Upper lobe of right lung (tissue), 1 donor: Measurements from ENCODE around the gene MCUR1. TPM values are rescaled to one million over a fixed set of nuclear protein-coding genes. Genes with fewer than 3 reads are reported as not detected.

Source experiments
- ATAC-seq: fragments of 200-7000 bp; cut with Tn5 transposase; one replicate; pipeline ENCODE4 v1.9.1; 2020; ENCODE audit warnings: mild to moderate bottlenecking, moderate library complexity
- DNase-seq: peaks from one replicate; pipeline ENCODE4 v3.0.0-alpha.2; 2020
- H3K27ac ChIP-seq: fragments of 200-600 bp; one replicate; pipeline ENCODE4 v1.8.0; 2022
- H3K27me3 ChIP-seq: fragments of 200-600 bp; one replicate; pipeline ENCODE4 v1.8.0; 2022; ENCODE audit warnings: mild to moderate bottlenecking
- H3K36me3 ChIP-seq: fragments of 200-600 bp; one replicate; pipeline ENCODE4 v1.8.0; 2022
- H3K4me1 ChIP-seq: fragments of 200-600 bp; one replicate; pipeline ENCODE4 v1.8.0; 2022
- H3K4me3 ChIP-seq: fragments of 200-600 bp; one replicate; pipeline ENCODE4 v1.8.0; 2022; ENCODE audit warnings: mild to moderate bottlenecking
- H3K9me3 ChIP-seq: fragments of 200-600 bp; one replicate; pipeline ENCODE4 v1.8.0; 2022
- intact Hi-C: fragments of 100-400 bp; cut with DNase I; formaldehyde crosslinking; loops from one replicate; pipeline ENCODE4 v1.11.0; 2022
- total RNA-seq: library from RNA; stranded (reverse); fragmentation: NEBNext Ultra II Directional; extraction: Animal tissue kit (Norgen Biotek cat#: 25700); gene quantifications from one replicate; pipeline ENCODE4 v1.2.1, GENCODE V29; 2021
- TF ChIP-seq, protein P1 (sequence below): fragments of 200-600 bp; IDR thresholded peaks from one replicate; pipeline ENCODE4 v1.8.0; 2022; ENCODE audit warnings: antibody characterized with exemption
- donor health status: DM: no; HTN: yes; CAD: no; lungs with severe emphysema.

Gene MCUR1
- total RNA-seq, 1 donor from 2014 or later: 35.0 TPM

DNA sequence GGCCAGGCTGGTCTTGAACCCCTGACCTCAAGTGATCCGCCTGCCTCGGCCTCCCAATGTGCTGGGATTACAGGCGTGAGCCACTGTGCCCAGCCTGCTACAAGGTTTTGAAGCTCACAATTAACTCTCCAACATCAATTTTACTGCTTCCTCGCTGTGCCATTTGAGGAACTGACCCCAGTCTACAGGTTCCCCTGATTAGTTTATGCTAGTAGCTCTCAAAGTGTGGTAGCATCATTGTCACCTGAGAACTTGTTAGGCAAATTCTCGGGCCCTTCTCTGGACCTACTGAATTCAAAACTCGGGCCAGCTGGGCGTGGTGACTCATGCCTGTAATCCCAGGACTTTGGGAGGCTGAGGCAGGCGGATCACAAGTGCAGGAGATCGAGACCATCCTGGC lies 49.4 kb downstream of the MCUR1 start:
- no peaks in the 10 kb centered on the region for H3K36me3 ChIP-seq
- DNase-seq (no peak), ATAC-seq (no peak)
- H3K27ac ChIP-seq: no peak overlapping the region
- no peaks in the 10 kb centered on the region for H3K27me3 ChIP-seq
- intact Hi-C loops: no loop called here
- no peaks in the 10 kb centered on the region for H3K9me3 ChIP-seq
- peaks cover 48% of the 10 kb centered on the region for H3K4me1 ChIP-seq
- H3K4me3 ChIP-seq: no peak overlapping the region
- TF ChIP-seq, protein P1, sequence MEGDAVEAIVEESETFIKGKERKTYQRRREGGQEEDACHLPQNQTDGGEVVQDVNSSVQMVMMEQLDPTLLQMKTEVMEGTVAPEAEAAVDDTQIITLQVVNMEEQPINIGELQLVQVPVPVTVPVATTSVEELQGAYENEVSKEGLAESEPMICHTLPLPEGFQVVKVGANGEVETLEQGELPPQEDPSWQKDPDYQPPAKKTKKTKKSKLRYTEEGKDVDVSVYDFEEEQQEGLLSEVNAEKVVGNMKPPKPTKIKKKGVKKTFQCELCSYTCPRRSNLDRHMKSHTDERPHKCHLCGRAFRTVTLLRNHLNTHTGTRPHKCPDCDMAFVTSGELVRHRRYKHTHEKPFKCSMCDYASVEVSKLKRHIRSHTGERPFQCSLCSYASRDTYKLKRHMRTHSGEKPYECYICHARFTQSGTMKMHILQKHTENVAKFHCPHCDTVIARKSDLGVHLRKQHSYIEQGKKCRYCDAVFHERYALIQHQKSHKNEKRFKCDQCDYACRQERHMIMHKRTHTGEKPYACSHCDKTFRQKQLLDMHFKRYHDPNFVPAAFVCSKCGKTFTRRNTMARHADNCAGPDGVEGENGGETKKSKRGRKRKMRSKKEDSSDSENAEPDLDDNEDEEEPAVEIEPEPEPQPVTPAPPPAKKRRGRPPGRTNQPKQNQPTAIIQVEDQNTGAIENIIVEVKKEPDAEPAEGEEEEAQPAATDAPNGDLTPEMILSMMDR: no peak

DNA sequence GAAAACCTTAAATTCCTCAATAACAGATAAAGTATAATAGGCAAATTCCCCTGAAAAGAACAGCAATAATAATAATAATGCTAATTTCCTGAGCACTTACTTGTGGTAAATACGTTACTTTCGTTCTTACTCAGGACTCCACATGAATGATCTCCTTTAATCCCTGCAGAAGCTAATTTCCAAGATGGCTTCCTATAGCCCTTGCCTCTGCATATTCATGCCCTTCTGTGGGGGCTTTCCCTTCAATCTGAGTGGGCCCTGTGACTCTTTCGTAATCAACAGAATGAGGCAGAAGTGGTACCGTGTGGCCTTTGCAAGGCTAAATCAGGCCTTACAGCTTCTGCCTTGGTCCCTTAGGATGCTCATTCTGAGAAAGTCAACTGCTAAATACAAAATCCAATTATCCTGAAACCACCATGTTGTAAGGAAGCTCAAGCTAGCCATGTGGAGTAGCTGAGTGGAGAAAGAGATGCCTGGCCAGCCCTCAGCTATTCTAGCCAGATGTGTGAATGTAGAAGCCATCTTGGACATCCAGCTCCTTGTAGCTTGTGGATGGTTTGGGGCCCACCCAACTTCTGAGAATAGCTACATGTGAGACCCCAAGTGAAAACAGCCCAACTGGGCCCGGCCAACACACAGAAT lies 50.5 kb downstream of the MCUR1 start:
- DNase-seq (no peak), ATAC-seq (no peak)
- Histone ChIP-seq H3K9me3 (no peaks in the 10 kb centered on the region), H3K27ac (peak overlapping the region; percentile 17), H3K4me3 (no peak overlapping the region), H3K36me3 (no peaks in the 10 kb centered on the region), H3K27me3 (no peaks in the 10 kb centered on the region), H3K4me1 (peaks cover 50% of the 10 kb centered on the region)
- TF ChIP-seq, protein P1: no peak
- intact Hi-C loops: no loop called here

DNA sequence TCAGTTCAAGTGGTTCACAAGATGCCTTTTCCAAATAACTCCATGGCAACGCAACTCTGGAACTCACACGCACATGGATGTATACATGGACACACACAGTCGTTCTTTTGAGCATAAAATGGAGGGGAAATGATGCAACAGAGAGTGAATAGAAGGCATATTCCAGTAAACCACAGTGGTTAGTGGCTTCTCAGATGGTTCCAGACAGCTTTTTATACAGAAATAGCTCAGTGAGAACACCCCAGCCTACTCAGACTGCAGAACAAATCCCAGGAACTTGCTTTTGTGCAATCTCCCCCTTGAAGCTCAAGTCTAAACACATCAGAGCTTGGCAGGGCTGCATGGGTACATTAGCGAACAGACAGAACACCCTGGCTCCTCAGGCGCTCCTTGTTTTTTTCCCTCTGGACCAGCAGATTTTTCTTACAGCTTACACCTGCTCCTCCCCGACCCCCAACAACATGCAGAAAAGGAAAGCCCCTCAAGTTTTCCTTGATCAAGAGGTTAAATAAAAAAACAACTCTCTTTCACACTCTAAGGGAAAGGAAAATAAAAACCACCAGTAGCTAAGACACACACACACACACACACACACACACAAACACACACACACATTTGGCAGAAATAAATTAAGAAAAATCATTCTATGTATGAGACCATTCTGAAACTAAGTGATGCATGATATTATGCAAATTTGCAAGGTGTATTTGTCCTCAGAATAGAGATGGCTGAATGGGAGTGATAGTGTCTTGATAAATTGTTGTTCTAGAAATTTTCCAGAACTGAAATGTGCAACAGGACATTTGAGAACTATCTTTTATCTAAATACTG lies 51.5 kb downstream of the MCUR1 start:
- Histone ChIP-seq H3K27ac (peak overlapping the region; percentile 77), H3K9me3 (no peaks in the 10 kb centered on the region), H3K4me1 (peaks cover 50% of the 10 kb centered on the region), H3K27me3 (no peaks in the 10 kb centered on the region), H3K36me3 (no peaks in the 10 kb centered on the region), H3K4me3 (no peak overlapping the region)
- DNase-seq: no peak
- TF ChIP-seq, protein P1: no peak
- intact Hi-C loops: no loop called here
- peak; percentile 80 for ATAC-seq

DNA sequence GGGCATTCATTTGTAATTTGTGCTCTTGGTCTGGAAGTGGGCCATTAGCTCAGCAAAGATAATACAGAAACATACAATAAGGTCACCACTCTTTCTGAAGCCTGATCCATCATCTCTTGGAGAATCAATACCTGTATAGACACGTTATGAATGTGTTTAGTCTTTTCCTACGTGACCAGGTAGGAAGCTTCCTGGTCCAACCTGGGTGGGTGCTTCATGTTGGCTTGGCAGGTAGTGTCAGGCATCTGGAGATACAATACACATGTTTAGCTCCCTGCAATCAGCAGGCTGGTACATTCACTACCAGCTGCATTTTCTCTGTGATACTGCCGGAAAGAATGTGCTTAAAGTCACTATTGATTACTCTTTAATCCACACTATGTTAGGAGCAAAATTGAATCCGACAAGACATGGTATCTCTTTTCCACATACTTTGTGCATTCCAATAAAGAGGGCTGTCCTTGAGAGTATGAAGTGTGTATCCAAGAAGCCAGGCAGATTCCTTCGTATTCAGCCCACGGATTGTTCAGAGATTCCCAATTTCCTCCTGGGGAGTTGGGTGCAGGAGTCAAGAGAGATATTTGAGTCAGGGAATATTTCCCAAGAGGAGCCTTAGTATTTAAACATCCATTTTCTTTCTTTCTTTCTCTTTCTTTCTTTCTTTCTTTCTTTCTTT lies 52.9 kb downstream of the MCUR1 start:
- H3K9me3 ChIP-seq: no peaks in the 10 kb centered on the region
- intact Hi-C loops: no loop called here
- H3K4me1 ChIP-seq: peaks cover 41% of the 10 kb centered on the region
- H3K36me3 ChIP-seq: no peaks in the 10 kb centered on the region
- H3K27ac ChIP-seq: peak overlapping the region; percentile 77
- ATAC-seq (no peak), DNase-seq (no peak)
- TF ChIP-seq, protein P1: no peak
- H3K4me3 ChIP-seq: no peak overlapping the region
- no peaks in the 10 kb centered on the region for H3K27me3 ChIP-seq

DNA sequence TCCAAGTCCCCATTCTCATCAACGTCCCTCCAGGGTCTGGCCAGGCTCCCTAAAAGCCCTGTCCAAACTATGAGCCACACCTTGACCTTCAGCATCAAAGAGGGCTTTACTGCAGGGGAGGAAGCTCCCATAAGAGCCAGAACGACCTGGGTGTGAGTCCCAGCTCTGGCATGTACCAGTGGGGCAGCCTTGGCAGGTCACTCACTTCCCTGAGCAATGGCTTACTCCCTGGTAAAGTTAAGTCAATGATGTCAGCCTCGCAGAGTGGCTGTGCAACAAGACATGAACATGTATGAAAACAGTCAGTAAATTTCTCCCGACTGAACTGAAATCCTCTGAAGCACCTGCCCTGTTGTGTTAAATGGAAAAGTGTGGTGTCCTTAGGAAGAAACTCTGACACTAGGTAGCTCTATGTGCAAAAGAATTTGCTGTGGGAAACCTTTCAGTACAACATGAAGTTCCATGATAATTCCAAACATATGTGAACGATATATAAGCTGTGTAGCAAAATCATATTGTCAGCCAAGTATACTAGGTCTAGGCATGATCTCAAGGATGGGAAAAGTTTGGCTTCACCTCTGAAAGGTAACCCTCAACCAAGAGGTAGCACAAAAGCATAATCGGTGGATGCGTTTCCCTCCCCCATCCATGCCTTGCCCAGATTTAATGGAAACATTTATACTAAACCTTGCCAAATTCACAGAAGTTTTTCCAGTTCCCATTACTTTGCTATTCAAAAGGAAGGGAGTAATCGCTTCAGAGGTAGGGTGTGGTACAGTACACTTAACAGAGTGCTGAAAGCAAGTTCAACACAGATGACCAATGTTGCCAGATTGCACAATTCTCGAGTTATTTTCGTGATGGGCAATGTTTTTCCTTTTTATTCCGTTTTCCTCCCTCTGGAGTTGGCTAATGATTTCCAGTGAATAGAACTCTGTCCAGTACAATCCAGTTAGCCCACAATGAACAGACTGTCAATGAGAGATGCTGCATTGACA lies 53.8 kb downstream of the MCUR1 start:
- H3K27ac ChIP-seq: peak overlapping the region; percentile 77
- no peak for DNase-seq
- ATAC-seq: peak; percentile 75
- H3K4me1 ChIP-seq: peaks cover 41% of the 10 kb centered on the region
- TF ChIP-seq, protein P1: no peak
- intact Hi-C loops: no loop called here
- no peaks in the 10 kb centered on the region for H3K36me3 ChIP-seq
- no peak overlapping the region for H3K4me3 ChIP-seq
- H3K9me3 ChIP-seq: no peaks in the 10 kb centered on the region
- no peaks in the 10 kb centered on the region for H3K27me3 ChIP-seq
